HCT116 (cell line): Measurements from ENCODE around the gene TNFRSF1A.

Source experiments
- CEBPB ChIP-seq: IDR thresholded peaks from 2 replicates; pipeline ENCODE4 v1.6.1; 2012; ENCODE audit warnings: low read depth
- CTCF ChIP-seq, 3 experiments: fragments of 200-600 bp in 1 of 3; sonication (generic) in 1 of 3; IDR thresholded peaks in 2 of 3; conservative IDR thresholded peaks in 1 of 3; 2 replicates each; pipeline ENCODE4 v1.5.1; 2012 to 2017; ENCODE audit warnings: low read depth in 2 of 3, low read length in 2 of 3, antibody characterized with exemption in 1 of 3, borderline replicate concordance in 1 of 3, control low read depth in 1 of 3, mild to moderate bottlenecking in 1 of 3, mixed read lengths in 1 of 3, mixed run types in 1 of 3, moderate library complexity in 1 of 3; ENCODE audit not compliant: insufficient read depth in 1 of 3
- EGR1 ChIP-seq: IDR thresholded peaks from 2 replicates; pipeline ENCODE4 v1.6.1; 2012; ENCODE audit warnings: low read depth
- EZH2 ChIP-seq: fragments of 200-600 bp; sonication (generic); IDR thresholded peaks from 2 replicates; pipeline ENCODE4 v1.6.1; 2017; ENCODE audit warnings: antibody characterized with exemption, mixed run types
- EZH2phosphoT487 ChIP-seq: fragments of 200-600 bp; IDR thresholded peaks from 2 replicates; pipeline ENCODE4 v1.6.1; 2018; ENCODE audit warnings: antibody characterized with exemption, borderline replicate concordance
- POLR2A ChIP-seq: IDR thresholded peaks from 2 replicates; pipeline ENCODE4 v1.7.0; 2011; ENCODE audit warnings: borderline replicate concordance; ENCODE audit not compliant: insufficient read depth, insufficient read length; ENCODE audit errors: extremely low read depth
- POLR2AphosphoS5 ChIP-seq: IDR thresholded peaks from 2 replicates; pipeline ENCODE4 v1.6.1; 2011; ENCODE audit warnings: mild to moderate bottlenecking, low read depth, low read length, moderate library complexity
- RAD21 ChIP-seq: IDR thresholded peaks from 2 replicates; pipeline ENCODE4 v1.6.1; 2012; ENCODE audit warnings: low read depth, mild to moderate bottlenecking
- SRF ChIP-seq: IDR thresholded peaks from 2 replicates; pipeline ENCODE4 v1.6.1; 2012; ENCODE audit warnings: low read depth
- ZFX ChIP-seq: fragments of 450-650 bp; IDR thresholded peaks from 2 replicates; pipeline ENCODE4 v1.6.1; 2017
- TF ChIP-seq, protein P1 (sequence below): IDR thresholded peaks from 2 replicates; pipeline ENCODE4 v1.6.1; 2012; ENCODE audit warnings: low read depth
- TF ChIP-seq, protein P2 (sequence below): IDR thresholded peaks from 2 replicates; pipeline ENCODE4 v1.6.1; 2012

DNA sequence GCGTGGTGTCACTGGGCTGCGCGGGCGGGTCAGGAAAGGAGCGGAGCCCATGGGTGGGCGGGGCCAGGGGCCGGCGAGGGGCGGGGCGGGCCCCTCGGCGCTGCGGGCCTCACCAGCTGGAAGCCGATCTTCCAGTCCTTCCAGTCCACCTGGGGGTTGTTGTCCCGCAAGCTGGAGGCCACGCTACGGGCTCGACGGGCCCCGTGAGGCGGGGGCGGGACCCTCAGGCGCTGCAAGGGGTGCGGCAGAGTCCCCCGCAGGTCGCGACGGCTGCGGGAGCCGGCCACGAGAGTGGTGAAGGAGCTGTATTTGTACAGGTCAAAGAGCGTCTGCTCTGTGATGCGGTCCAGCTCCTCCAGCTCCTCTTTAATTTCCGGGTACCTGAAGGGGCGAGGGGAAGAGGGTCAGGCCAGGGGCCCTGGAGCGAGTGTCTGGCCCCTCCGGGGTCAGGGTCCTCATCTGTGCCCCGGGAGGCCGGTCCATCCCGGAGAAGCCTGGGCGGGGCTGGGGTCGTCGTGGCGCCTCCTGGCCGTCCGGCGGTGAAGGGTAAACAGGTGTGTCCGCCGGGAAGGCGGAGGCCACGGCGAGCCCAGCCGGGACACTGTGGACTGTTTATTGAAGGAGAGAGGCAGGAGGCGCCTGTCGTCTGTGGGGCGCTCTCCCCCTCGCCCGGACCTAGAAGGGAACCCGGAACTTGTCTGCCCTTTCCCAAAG lies 21.6 kb upstream of the TNFRSF1A start:
- TF ChIP-seq, protein P1, sequence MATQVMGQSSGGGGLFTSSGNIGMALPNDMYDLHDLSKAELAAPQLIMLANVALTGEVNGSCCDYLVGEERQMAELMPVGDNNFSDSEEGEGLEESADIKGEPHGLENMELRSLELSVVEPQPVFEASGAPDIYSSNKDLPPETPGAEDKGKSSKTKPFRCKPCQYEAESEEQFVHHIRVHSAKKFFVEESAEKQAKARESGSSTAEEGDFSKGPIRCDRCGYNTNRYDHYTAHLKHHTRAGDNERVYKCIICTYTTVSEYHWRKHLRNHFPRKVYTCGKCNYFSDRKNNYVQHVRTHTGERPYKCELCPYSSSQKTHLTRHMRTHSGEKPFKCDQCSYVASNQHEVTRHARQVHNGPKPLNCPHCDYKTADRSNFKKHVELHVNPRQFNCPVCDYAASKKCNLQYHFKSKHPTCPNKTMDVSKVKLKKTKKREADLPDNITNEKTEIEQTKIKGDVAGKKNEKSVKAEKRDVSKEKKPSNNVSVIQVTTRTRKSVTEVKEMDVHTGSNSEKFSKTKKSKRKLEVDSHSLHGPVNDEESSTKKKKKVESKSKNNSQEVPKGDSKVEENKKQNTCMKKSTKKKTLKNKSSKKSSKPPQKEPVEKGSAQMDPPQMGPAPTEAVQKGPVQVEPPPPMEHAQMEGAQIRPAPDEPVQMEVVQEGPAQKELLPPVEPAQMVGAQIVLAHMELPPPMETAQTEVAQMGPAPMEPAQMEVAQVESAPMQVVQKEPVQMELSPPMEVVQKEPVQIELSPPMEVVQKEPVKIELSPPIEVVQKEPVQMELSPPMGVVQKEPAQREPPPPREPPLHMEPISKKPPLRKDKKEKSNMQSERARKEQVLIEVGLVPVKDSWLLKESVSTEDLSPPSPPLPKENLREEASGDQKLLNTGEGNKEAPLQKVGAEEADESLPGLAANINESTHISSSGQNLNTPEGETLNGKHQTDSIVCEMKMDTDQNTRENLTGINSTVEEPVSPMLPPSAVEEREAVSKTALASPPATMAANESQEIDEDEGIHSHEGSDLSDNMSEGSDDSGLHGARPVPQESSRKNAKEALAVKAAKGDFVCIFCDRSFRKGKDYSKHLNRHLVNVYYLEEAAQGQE = no peak
- TF ChIP-seq POLR2A = peak; percentile 46
- no peak for TF ChIP-seq CTCF (IDR thresholded peaks at IDR 0.05 in 2 of 3, conservative IDR thresholded peaks at IDR 0.05 in 1 of 3; ENCODE audit: borderline replicate concordance in 1 of 3, insufficient read depth in 1 of 3, low read depth in 2 of 3, low read length in 2 of 3)
- TF ChIP-seq EZH2 = no peak
- no peak for TF ChIP-seq EGR1
- no peak for TF ChIP-seq SRF
- TF ChIP-seq POLR2AphosphoS5 = peak; percentile 85
- TF ChIP-seq, protein P2, sequence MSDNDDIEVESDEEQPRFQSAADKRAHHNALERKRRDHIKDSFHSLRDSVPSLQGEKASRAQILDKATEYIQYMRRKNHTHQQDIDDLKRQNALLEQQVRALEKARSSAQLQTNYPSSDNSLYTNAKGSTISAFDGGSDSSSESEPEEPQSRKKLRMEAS = no peak
- no peak for TF ChIP-seq EZH2phosphoT487
- TF ChIP-seq RAD21 = no peak
- no peak for TF ChIP-seq CEBPB
- TF ChIP-seq ZFX = peak; percentile 67; the same call in 1 of the 2 replicates
